HG02870 (cell line): ENCODE data around the gene GTF2A1.

Experiments used
- ATAC-seq: cut with Tn5 transposase; IDR thresholded peaks from one replicate; pipeline ENCODE4 v1.9.1; 2021; ENCODE audit warnings: mild to moderate bottlenecking, moderate library complexity; ENCODE audit not compliant: unreplicated experiment

The GTF2A1 gene

GRCh38 chr14:81143793-81144192 lies 77.0 kb downstream of the GTF2A1 start:
- no peak for ATAC-seq

- ATAC-seq, result no peak
Measured at GRCh38 chr14:81141426-81141825, 79.3 kb downstream of the GTF2A1 start.

- ATAC-seq, result no peak
Measured at GRCh38 chr14:81138429-81138828, 82.3 kb downstream of the GTF2A1 start.

GRCh38 chr14:81137316-81137715 lies 83.4 kb downstream of the GTF2A1 start:
- no peak for ATAC-seq

GRCh38 chr14:81133400-81133799 lies 87.4 kb downstream of the GTF2A1 start:
- ATAC-seq, result no peak

- no peak for ATAC-seq
Measured at GRCh38 chr14:81132468-81132867, 88.3 kb downstream of the GTF2A1 start.

- ATAC-seq, result no peak
Measured at GRCh38 chr14:81129242-81129641, 91.5 kb downstream of the GTF2A1 start.

- ATAC-seq, result no peak
Measured at GRCh38 chr14:81127785-81128184, 93.0 kb downstream of the GTF2A1 start.

GRCh38 chr14:81125536-81125935 lies 95.2 kb downstream of the GTF2A1 start:
- no peak for ATAC-seq
